ENCODE measurements around the gene KIR2DL3. TPM values are rescaled to one million over a fixed set of nuclear protein-coding genes. Genes with fewer than 3 reads are reported as not detected.
"Not testable (repeated sequence)": the region's sequence is repeated elsewhere in the genome, so short reads cannot be mapped to it uniquely, and the experiment has no call there.

Gene KIR2DL3
- total and polyA plus RNA-seq, 4 experiments from 2014 or later = not detected

GRCh38 chr19:54704928-54705327, 33.4 kb upstream of the KIR2DL3 start:
- Histone ChIP-seq H3K27ac (ENCODE audit: low read depth, low read length) (no peak overlapping the region), H3K4me1 (ENCODE audit: insufficient read depth, low read length) (peaks cover 6% of the 10 kb centered on the region), H3K36me3 (ENCODE audit: insufficient read depth, low read length) (no peaks in the 10 kb centered on the region), H3K9me3 (ENCODE audit: control insufficient read depth in 1 of 2, low read length in 2 of 2) (no peaks in the 10 kb centered on the region), H3K4me3 (ENCODE audit: low read length in 2 of 2) (no peak overlapping the region), H3K27me3 (ENCODE audit: insufficient read depth, low read length) (no peaks in the 10 kb centered on the region)
- peaks cover 0 to 7% (median 0%) of the 10 kb centered on the region in 8 donors for H3K9me3 Mint-ChIP-seq
- no peak overlapping the region for H3K27ac Mint-ChIP-seq
- H3K4me1 Mint-ChIP-seq = peaks cover 0 to 6% (median 0%) of the 10 kb centered on the region in 4 donors
- POLR2A ChIA-PET (ENCODE audit: partially characterized antibody) = no interaction called here
- H3K36me3 Mint-ChIP-seq = no peaks in the 10 kb centered on the region
- CTCF ChIA-PET (ENCODE audit: partially characterized antibody) = no interaction called here
- H3K4me3 Mint-ChIP-seq = no peak overlapping the region
- intact Hi-C loops (cut with micrococcal nuclease) = no loop called here
- H3K27me3 Mint-ChIP-seq = peaks cover 0 to 13% of the 10 kb centered on the region in 2 donors
- DNase-seq = no peak

GRCh38 chr19:54707962-54708361, 30.4 kb upstream of the KIR2DL3 start:
- H3K27me3 ChIP-seq (ENCODE audit: insufficient read depth, low read length) = no peaks in the 10 kb centered on the region
- no peak overlapping the region for H3K4me3 ChIP-seq (ENCODE audit: low read length in 2 of 2)
- Mint-ChIP-seq H3K4me3 (no peak overlapping the region), H3K27me3 (peaks cover 2 to 3% of the 10 kb centered on the region in 2 donors), H3K27ac (no peak overlapping the region), H3K36me3 (no peaks in the 10 kb centered on the region), H3K9me3 (peaks cover 0 to 7% (median 0%) of the 10 kb centered on the region in 8 donors), H3K4me1 (peaks cover 0 to 6% (median 1%) of the 10 kb centered on the region in 4 donors)
- ChIA-PET CTCF (ENCODE audit: partially characterized antibody) (no interaction called here), POLR2A (ENCODE audit: partially characterized antibody) (no interaction called here)
- intact Hi-C loops (cut with micrococcal nuclease) = no loop called here
- H3K36me3 ChIP-seq (ENCODE audit: insufficient read depth, low read length) = no peaks in the 10 kb centered on the region
- H3K9me3 ChIP-seq (ENCODE audit: control insufficient read depth in 1 of 2, low read length in 2 of 2) = no peaks in the 10 kb centered on the region
- H3K4me1 ChIP-seq (ENCODE audit: insufficient read depth, low read length) = peaks cover 6% of the 10 kb centered on the region
- DNase-seq = no peak
- no peak overlapping the region for H3K27ac ChIP-seq (ENCODE audit: low read depth, low read length)

- ChIA-PET POLR2A (ENCODE audit: partially characterized antibody) (no interaction called here), CTCF (ENCODE audit: partially characterized antibody) (no interaction called here)
- Histone ChIP-seq H3K27ac (ENCODE audit: low read depth, low read length) (no peak overlapping the region), H3K4me1 (ENCODE audit: insufficient read depth, low read length) (peaks cover 6% of the 10 kb centered on the region), H3K36me3 (ENCODE audit: insufficient read depth, low read length) (no peaks in the 10 kb centered on the region), H3K27me3 (ENCODE audit: insufficient read depth, low read length) (no peaks in the 10 kb centered on the region), H3K9me3 (ENCODE audit: control insufficient read depth in 1 of 2, low read length in 2 of 2) (no peaks in the 10 kb centered on the region), H3K4me3 (ENCODE audit: low read length in 2 of 2) (no peak overlapping the region)
- peaks cover 0 to 6% (median 1%) of the 10 kb centered on the region in 4 donors for H3K4me1 Mint-ChIP-seq
- intact Hi-C loops (cut with micrococcal nuclease) = no loop called here
- no peaks in the 10 kb centered on the region for H3K36me3 Mint-ChIP-seq
- H3K27ac Mint-ChIP-seq = no peak overlapping the region
- peaks cover 0 to 3% (median 0%) of the 10 kb centered on the region in 8 donors for H3K9me3 Mint-ChIP-seq
- peak overlapping the region in 1 of 8 donors; percentile 36 for H3K4me3 Mint-ChIP-seq
- no peak for DNase-seq
- peaks cover 2 to 6% of the 10 kb centered on the region in 2 donors for H3K27me3 Mint-ChIP-seq
Measured at GRCh38 chr19:54708781-54709180, 29.5 kb upstream of the KIR2DL3 start.

- H3K9me3 Mint-ChIP-seq = peaks cover 0 to 3% (median 0%) of the 10 kb centered on the region in 8 donors
- H3K27ac Mint-ChIP-seq = no peak overlapping the region
- intact Hi-C loops (cut with micrococcal nuclease) = no loop called here
- H3K9me3 ChIP-seq (ENCODE audit: control insufficient read depth in 1 of 2, low read length in 2 of 2) = no peaks in the 10 kb centered on the region
- DNase-seq = no peak
- peaks cover 6% of the 10 kb centered on the region for H3K4me1 ChIP-seq (ENCODE audit: insufficient read depth, low read length)
- peaks cover 0 to 6% (median 1%) of the 10 kb centered on the region in 4 donors for H3K4me1 Mint-ChIP-seq
- no peaks in the 10 kb centered on the region for H3K36me3 ChIP-seq (ENCODE audit: insufficient read depth, low read length)
- no peaks in the 10 kb centered on the region for H3K27me3 ChIP-seq (ENCODE audit: insufficient read depth, low read length)
- ChIA-PET POLR2A (ENCODE audit: partially characterized antibody) (no interaction called here), CTCF (ENCODE audit: partially characterized antibody) (no interaction called here)
- no peak overlapping the region for H3K27ac ChIP-seq (ENCODE audit: low read depth, low read length)
- no peak overlapping the region for H3K4me3 ChIP-seq (ENCODE audit: low read length in 2 of 2)
- H3K27me3 Mint-ChIP-seq = peaks cover 2 to 5% of the 10 kb centered on the region in 2 donors
- no peaks in the 10 kb centered on the region for H3K36me3 Mint-ChIP-seq
- H3K4me3 Mint-ChIP-seq = no peak overlapping the region
Measured at GRCh38 chr19:54709212-54709948, 28.9 kb upstream of the KIR2DL3 start.

GRCh38 chr19:54709956-54710355, 28.4 kb upstream of the KIR2DL3 start:
- H3K27me3 Mint-ChIP-seq; H3K9me3 ChIP-seq (ENCODE audit: control insufficient read depth in 1 of 2, low read length in 2 of 2); H3K27ac Mint-ChIP-seq; H3K36me3 ChIP-seq (ENCODE audit: insufficient read depth, low read length); DNase-seq; POLR2A ChIA-PET (ENCODE audit: partially characterized antibody); CTCF ChIA-PET (ENCODE audit: partially characterized antibody); H3K36me3 Mint-ChIP-seq; H3K9me3 Mint-ChIP-seq; H3K27ac ChIP-seq (ENCODE audit: low read depth, low read length); intact Hi-C loops (cut with micrococcal nuclease); H3K4me3 ChIP-seq (ENCODE audit: low read length in 2 of 2); H3K4me3 Mint-ChIP-seq; H3K4me1 Mint-ChIP-seq; H3K4me1 ChIP-seq (ENCODE audit: insufficient read depth, low read length); H3K27me3 ChIP-seq (ENCODE audit: insufficient read depth, low read length): not testable (repeated sequence)

GRCh38 chr19:54724142-54724541, 14.2 kb upstream of the KIR2DL3 start, which contains the start of gene KIR3DL3:
KIR3DL3 (plus strand) TSS chr19:54724442; CDS start chr19:54724497, 55 bp downstream.
- POLR2A ChIA-PET (ENCODE audit: partially characterized antibody) = no interaction called here

GRCh38 chr19:54724644-54725043, 13.7 kb upstream of the KIR2DL3 start:
- POLR2A ChIA-PET (ENCODE audit: partially characterized antibody) = no interaction called here
- Histone ChIP-seq H3K9me3 (ENCODE audit: control insufficient read depth in 1 of 2, low read length in 2 of 2) (peaks cover 0 to 9% of the 10 kb centered on the region in 2 donors), H3K27me3 (ENCODE audit: insufficient read depth, low read length) (no peaks in the 10 kb centered on the region), H3K4me1 (ENCODE audit: insufficient read depth, low read length) (no peaks in the 10 kb centered on the region), H3K4me3 (ENCODE audit: low read length in 2 of 2) (no peak overlapping the region), H3K27ac (ENCODE audit: low read depth, low read length) (no peak overlapping the region), H3K36me3 (ENCODE audit: insufficient read depth, low read length) (no peaks in the 10 kb centered on the region)
- H3K36me3 Mint-ChIP-seq = no peaks in the 10 kb centered on the region
- H3K27ac Mint-ChIP-seq = no peak overlapping the region
- H3K27me3 Mint-ChIP-seq = peaks cover 5 to 6% of the 10 kb centered on the region in 2 donors
- CTCF ChIA-PET (ENCODE audit: partially characterized antibody) = no interaction called here
- H3K4me1 Mint-ChIP-seq = peaks cover 0 to 4% (median 0%) of the 10 kb centered on the region in 4 donors
- DNase-seq = no peak
- H3K4me3 Mint-ChIP-seq = peak overlapping the region in 1 of 8 donors; percentile 13
- intact Hi-C loops (cut with micrococcal nuclease) = no loop called here
- peaks cover 5 to 48% (median 22%) of the 10 kb centered on the region in 8 donors for H3K9me3 Mint-ChIP-seq

More at GRCh38 chr19:54724142-54724541, 14.2 kb upstream of the KIR2DL3 start, which contains the start of gene KIR3DL3:
- Histone ChIP-seq H3K27ac (ENCODE audit: low read depth, low read length) (no peak within 1 kb of the TSS), H3K4me1 (ENCODE audit: insufficient read depth, low read length) (no peaks in the 10 kb centered on the region), H3K4me3 (ENCODE audit: low read length in 2 of 2) (no peak within 1 kb of the TSS), H3K9me3 (ENCODE audit: control insufficient read depth in 1 of 2, low read length in 2 of 2) (peaks cover 0 to 9% of the 10 kb centered on the region in 2 donors), H3K27me3 (ENCODE audit: insufficient read depth, low read length) (no peaks in the 10 kb centered on the region), H3K36me3 (ENCODE audit: insufficient read depth, low read length) (no peaks in the 10 kb centered on the region)
- peaks cover 0 to 3% (median 0%) of the 10 kb centered on the region in 4 donors for H3K4me1 Mint-ChIP-seq
- peaks cover 5 to 6% of the 10 kb centered on the region in 2 donors for H3K27me3 Mint-ChIP-seq
- CTCF ChIA-PET (ENCODE audit: partially characterized antibody) = no interaction called here
- H3K27ac Mint-ChIP-seq = no peak within 1 kb of the TSS
- no peak for DNase-seq
- peaks cover 5 to 53% (median 23%) of the 10 kb centered on the region in 8 donors for H3K9me3 Mint-ChIP-seq
- no peaks in the 10 kb centered on the region for H3K36me3 Mint-ChIP-seq
- intact Hi-C loops (cut with micrococcal nuclease) = no loop called here
- H3K4me3 Mint-ChIP-seq = peak within 1 kb of the TSS in 1 of 8 donors; percentile 13
